GM12878 (cell line): ENCODE measurements around the gene ADGRV1. TPM values are rescaled to one million over a fixed set of nuclear protein-coding genes. Genes with fewer than 3 reads are reported as not detected.

ENCODE experiments used
- CBX3 ChIP-seq: fragments of 200-600 bp; sonication (generic); IDR thresholded peaks from 2 replicates; pipeline ENCODE4 v1.6.1; 2016; ENCODE audit warnings: low read depth, borderline replicate concordance
- FOXM1 ChIP-seq: IDR thresholded peaks from 2 replicates; pipeline ENCODE4 v1.6.1; 2012; ENCODE audit warnings: low read depth, mild to moderate bottlenecking, inconsistent platforms, low read length, moderate library complexity
- HCFC1 ChIP-seq: fragments of 150-350 bp; IDR thresholded peaks from 2 replicates; pipeline ENCODE4 v1.6.1; 2014; ENCODE audit warnings: low read length
- HDGF ChIP-seq: fragments of 450-650 bp; IDR thresholded peaks from 2 replicates; pipeline ENCODE4 v1.6.1; 2016; ENCODE audit warnings: antibody characterized with exemption
- MTA3 ChIP-seq: IDR thresholded peaks from 2 replicates; pipeline ENCODE4 v1.6.1; 2012; ENCODE audit warnings: low read length, inconsistent platforms, borderline replicate concordance
- MXI1 ChIP-seq: fragments of 150-350 bp; IDR thresholded peaks from 2 replicates; pipeline ENCODE4 v1.6.1; 2011; ENCODE audit warnings: low read depth, mild to moderate bottlenecking, inconsistent platforms, low read length, improper control_type of control experiment
- MYB ChIP-seq: fragments of 150-350 bp; IDR thresholded peaks from 2 replicates; pipeline ENCODE4 v1.6.1; 2014; ENCODE audit warnings: mild to moderate bottlenecking, low read depth, low read length, borderline replicate concordance
- NFYA ChIP-seq: IDR thresholded peaks from 2 replicates; pipeline ENCODE4 v1.6.1; 2011; ENCODE audit warnings: low read depth, mild to moderate bottlenecking, low read length, improper control_type of control experiment, borderline replicate concordance
- SMC3 ChIP-seq: IDR thresholded peaks from 2 replicates; pipeline ENCODE4 v1.6.1; 2011; ENCODE audit warnings: low read length, improper control_type of control experiment, borderline replicate concordance
- SP1 ChIP-seq: IDR thresholded peaks from one replicate; pipeline ENCODE4 v1.6.1; 2011; ENCODE audit warnings: low read depth, low read length
- ZNF207 ChIP-seq: fragments of 450-650 bp; IDR thresholded peaks from 2 replicates; pipeline ENCODE4 v1.6.1; 2014; ENCODE audit warnings: antibody characterized with exemption, mild to moderate bottlenecking, borderline replicate concordance
- ZNF622 ChIP-seq: fragments of 450-650 bp; IDR thresholded peaks from 2 replicates; pipeline ENCODE4 v1.6.1; 2017; ENCODE audit warnings: mild to moderate bottlenecking, inconsistent platforms
- polyA plus RNA-seq, 11 experiments: library from polyadenylated mRNA; depleted of rRNA in 4 of 11; unstranded in 6 of 11; stranded (reverse) in 5 of 11; fragments of >200 nt; fragmentation: Nextera tagmentation in 4 of 11; fragmentation: Illumina TruSeq in 1 of 11; extraction: Ambion mirVana in 4 of 11; extraction: Trizol in 1 of 11; gene quantifications; 1 replicate in 1 of 11; 2 replicates in 10 of 11; pipeline versions ENCODE4 v1.2.1 to v1.2.3, GENCODE V29; 2011 to 2016; ENCODE audit warnings: inconsistent platforms in 2 of 11, missing spikeins in 2 of 11, low read depth in 1 of 11
- total RNA-seq, 4 experiments: library from RNA; depleted of rRNA in 3 of 4; stranded (reverse); fragments of >200 nt in 3 of 4; fragmentation: Illumina TruSeq in 1 of 4; extraction: Trizol in 1 of 4; gene quantifications; 2 replicates each; pipeline versions ENCODE4 v1.2.1 to v1.2.3, GENCODE V29; 2013 to 2021
- TF ChIP-seq, protein P1 (sequence below): fragments of 450-650 bp; IDR thresholded peaks from 2 replicates; pipeline ENCODE4 v1.6.1; 2017; ENCODE audit warnings: antibody characterized with exemption, mild to moderate bottlenecking, moderate library complexity
- TF ChIP-seq, protein P2 (sequence below): fragments of 450-650 bp; conservative IDR thresholded peaks from 2 replicates; pipeline ENCODE4 v1.6.1; 2017; ENCODE audit warnings: mild to moderate bottlenecking, moderate library complexity
- TF ChIP-seq, protein P3 (sequence below): fragments of 450-650 bp; IDR thresholded peaks from 2 replicates; pipeline ENCODE4 v1.6.1; 2016; ENCODE audit warnings: mild to moderate bottlenecking
- TF ChIP-seq, protein P4 (sequence below), 3 experiments: IDR thresholded peaks in 2 of 3; conservative IDR thresholded peaks in 1 of 3; 2 replicates each; pipeline ENCODE4 v1.5.1; 2011; ENCODE audit warnings: low read depth in 3 of 3, low read length in 3 of 3, mild to moderate bottlenecking in 3 of 3, control low read depth in 2 of 3, moderate library complexity in 2 of 3, inconsistent platforms in 1 of 3, mixed read lengths in 1 of 3; ENCODE audit not compliant: control insufficient read depth in 2 of 3, insufficient read depth in 1 of 3; ENCODE audit errors: extremely low read depth in 1 of 3
- TF ChIP-seq, protein P5 (sequence below): IDR thresholded peaks from 2 replicates; pipeline ENCODE4 v1.6.1; 2011; ENCODE audit warnings: borderline replicate concordance, low read depth, mild to moderate bottlenecking, moderate library complexity, mixed read lengths, low read length; ENCODE audit not compliant: insufficient read depth; ENCODE audit errors: extremely low read length
- TF ChIP-seq, protein P6 (sequence below): IDR thresholded peaks from 2 replicates; pipeline ENCODE4 v1.6.1; 2011; ENCODE audit warnings: borderline replicate concordance, low read depth, mild to moderate bottlenecking, moderate library complexity, low read length; ENCODE audit not compliant: insufficient read depth, poor library complexity, severe bottlenecking

ADGRV1 gene
- total and polyA plus RNA-seq, 10 of the 15 experiments (the other 5 are each of a cell fraction or from before 2014, with no cell fraction given) = 0.04 to 8.1 (median 0.16) TPM; not detected in 1

DNA sequence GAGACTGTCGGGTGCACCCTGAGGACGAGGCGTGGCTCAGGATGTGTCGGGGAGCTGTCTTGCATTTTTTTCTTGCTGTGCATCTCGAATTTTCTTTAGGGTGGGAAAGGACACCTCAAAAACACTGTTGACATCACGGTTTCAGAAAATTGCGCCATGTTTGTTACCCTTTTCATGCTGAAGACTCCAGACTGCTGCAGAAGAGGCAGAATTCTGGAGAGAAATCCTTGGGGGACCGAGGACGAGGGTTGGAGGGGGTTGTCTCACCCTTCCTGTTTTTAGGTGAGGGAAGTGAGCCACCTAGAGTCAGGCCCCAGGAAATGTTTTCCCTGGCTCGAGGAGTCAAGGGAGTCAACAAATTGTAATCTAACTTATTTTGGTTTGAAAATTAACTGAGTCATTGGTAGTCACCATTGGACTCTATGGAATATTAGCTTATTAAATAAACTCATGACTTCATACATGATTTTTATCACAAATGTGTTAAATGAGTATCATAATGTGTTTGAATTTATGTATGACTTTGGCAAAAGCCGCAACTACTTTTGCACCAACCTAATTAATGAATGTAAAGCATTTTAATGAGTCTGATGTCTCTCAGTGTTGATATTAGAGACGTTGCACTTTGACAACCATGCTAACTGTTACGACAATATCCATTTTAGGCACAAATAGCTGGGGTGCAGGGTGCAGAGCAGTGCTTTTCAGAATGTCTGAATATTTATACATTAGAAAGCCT, 28.5 kb upstream of the ADGRV1 start (continued):
- TF ChIP-seq, protein P1, sequence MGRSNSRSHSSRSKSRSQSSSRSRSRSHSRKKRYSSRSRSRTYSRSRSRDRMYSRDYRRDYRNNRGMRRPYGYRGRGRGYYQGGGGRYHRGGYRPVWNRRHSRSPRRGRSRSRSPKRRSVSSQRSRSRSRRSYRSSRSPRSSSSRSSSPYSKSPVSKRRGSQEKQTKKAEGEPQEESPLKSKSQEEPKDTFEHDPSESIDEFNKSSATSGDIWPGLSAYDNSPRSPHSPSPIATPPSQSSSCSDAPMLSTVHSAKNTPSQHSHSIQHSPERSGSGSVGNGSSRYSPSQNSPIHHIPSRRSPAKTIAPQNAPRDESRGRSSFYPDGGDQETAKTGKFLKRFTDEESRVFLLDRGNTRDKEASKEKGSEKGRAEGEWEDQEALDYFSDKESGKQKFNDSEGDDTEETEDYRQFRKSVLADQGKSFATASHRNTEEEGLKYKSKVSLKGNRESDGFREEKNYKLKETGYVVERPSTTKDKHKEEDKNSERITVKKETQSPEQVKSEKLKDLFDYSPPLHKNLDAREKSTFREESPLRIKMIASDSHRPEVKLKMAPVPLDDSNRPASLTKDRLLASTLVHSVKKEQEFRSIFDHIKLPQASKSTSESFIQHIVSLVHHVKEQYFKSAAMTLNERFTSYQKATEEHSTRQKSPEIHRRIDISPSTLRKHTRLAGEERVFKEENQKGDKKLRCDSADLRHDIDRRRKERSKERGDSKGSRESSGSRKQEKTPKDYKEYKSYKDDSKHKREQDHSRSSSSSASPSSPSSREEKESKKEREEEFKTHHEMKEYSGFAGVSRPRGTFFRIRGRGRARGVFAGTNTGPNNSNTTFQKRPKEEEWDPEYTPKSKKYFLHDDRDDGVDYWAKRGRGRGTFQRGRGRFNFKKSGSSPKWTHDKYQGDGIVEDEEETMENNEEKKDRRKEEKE = no peak
- TF ChIP-seq MTA3 = no peak
- TF ChIP-seq FOXM1 = no peak
- no peak for TF ChIP-seq ZNF622
- TF ChIP-seq, protein P2, sequence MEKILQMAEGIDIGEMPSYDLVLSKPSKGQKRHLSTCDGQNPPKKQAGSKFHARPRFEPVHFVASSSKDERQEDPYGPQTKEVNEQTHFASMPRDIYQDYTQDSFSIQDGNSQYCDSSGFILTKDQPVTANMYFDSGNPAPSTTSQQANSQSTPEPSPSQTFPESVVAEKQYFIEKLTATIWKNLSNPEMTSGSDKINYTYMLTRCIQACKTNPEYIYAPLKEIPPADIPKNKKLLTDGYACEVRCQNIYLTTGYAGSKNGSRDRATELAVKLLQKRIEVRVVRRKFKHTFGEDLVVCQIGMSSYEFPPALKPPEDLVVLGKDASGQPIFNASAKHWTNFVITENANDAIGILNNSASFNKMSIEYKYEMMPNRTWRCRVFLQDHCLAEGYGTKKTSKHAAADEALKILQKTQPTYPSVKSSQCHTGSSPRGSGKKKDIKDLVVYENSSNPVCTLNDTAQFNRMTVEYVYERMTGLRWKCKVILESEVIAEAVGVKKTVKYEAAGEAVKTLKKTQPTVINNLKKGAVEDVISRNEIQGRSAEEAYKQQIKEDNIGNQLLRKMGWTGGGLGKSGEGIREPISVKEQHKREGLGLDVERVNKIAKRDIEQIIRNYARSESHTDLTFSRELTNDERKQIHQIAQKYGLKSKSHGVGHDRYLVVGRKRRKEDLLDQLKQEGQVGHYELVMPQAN = peak; percentile 77
- TF ChIP-seq NFYA = no peak
- TF ChIP-seq MYB = no peak
- TF ChIP-seq, protein P3, sequence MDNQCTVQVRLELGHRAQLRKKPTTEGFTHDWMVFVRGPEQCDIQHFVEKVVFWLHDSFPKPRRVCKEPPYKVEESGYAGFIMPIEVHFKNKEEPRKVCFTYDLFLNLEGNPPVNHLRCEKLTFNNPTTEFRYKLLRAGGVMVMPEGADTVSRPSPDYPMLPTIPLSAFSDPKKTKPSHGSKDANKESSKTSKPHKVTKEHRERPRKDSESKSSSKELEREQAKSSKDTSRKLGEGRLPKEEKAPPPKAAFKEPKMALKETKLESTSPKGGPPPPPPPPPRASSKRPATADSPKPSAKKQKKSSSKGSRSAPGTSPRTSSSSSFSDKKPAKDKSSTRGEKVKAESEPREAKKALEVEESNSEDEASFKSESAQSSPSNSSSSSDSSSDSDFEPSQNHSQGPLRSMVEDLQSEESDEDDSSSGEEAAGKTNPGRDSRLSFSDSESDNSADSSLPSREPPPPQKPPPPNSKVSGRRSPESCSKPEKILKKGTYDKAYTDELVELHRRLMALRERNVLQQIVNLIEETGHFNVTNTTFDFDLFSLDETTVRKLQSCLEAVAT = no peak
- no peak for TF ChIP-seq CBX3
- no peak for TF ChIP-seq SP1
- TF ChIP-seq, protein P4, sequence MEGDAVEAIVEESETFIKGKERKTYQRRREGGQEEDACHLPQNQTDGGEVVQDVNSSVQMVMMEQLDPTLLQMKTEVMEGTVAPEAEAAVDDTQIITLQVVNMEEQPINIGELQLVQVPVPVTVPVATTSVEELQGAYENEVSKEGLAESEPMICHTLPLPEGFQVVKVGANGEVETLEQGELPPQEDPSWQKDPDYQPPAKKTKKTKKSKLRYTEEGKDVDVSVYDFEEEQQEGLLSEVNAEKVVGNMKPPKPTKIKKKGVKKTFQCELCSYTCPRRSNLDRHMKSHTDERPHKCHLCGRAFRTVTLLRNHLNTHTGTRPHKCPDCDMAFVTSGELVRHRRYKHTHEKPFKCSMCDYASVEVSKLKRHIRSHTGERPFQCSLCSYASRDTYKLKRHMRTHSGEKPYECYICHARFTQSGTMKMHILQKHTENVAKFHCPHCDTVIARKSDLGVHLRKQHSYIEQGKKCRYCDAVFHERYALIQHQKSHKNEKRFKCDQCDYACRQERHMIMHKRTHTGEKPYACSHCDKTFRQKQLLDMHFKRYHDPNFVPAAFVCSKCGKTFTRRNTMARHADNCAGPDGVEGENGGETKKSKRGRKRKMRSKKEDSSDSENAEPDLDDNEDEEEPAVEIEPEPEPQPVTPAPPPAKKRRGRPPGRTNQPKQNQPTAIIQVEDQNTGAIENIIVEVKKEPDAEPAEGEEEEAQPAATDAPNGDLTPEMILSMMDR (IDR thresholded peaks at IDR 0.05 in 2 of 3, conservative IDR thresholded peaks at IDR 0.05 in 1 of 3; ENCODE audit: control insufficient read depth in 2 of 3, extremely low read depth in 1 of 3, insufficient read depth in 1 of 3, low read depth in 3 of 3, low read length in 3 of 3) = peak; percentile 67 to 89 (median 68); a peak in 5 of 6 replicates
- TF ChIP-seq SMC3 = peak; percentile 46; the same call in 1 of the 2 replicates
- TF ChIP-seq MXI1 = no peak
- no peak for TF ChIP-seq HCFC1
- TF ChIP-seq, protein P5, sequence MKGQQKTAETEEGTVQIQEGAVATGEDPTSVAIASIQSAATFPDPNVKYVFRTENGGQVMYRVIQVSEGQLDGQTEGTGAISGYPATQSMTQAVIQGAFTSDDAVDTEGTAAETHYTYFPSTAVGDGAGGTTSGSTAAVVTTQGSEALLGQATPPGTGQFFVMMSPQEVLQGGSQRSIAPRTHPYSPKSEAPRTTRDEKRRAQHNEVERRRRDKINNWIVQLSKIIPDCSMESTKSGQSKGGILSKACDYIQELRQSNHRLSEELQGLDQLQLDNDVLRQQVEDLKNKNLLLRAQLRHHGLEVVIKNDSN = no peak
- TF ChIP-seq HDGF = no peak
- no peak; the same call in 1 of the 2 replicates for TF ChIP-seq ZNF207
- TF ChIP-seq, protein P6, sequence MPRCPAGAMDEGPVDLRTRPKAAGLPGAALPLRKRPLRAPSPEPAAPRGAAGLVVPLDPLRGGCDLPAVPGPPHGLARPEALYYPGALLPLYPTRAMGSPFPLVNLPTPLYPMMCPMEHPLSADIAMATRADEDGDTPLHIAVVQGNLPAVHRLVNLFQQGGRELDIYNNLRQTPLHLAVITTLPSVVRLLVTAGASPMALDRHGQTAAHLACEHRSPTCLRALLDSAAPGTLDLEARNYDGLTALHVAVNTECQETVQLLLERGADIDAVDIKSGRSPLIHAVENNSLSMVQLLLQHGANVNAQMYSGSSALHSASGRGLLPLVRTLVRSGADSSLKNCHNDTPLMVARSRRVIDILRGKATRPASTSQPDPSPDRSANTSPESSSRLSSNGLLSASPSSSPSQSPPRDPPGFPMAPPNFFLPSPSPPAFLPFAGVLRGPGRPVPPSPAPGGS = no peak
